B cell (primary cell): ENCODE results near the gene BCAN.

Source experiments
- CTCF ChIP-seq: fragments of 200-600 bp; IDR thresholded peaks from one replicate; pipeline ENCODE4 v1.8.0; 2022; ENCODE audit warnings: antibody characterized with exemption, mild to moderate bottlenecking
- EZH2 ChIP-seq: IDR thresholded peaks from 2 replicates; pipeline ENCODE4 v1.6.1; 2012; ENCODE audit warnings: borderline replicate concordance, low read depth, mild to moderate bottlenecking, moderate library complexity, low read length; ENCODE audit not compliant: insufficient read depth, poor library complexity, severe bottlenecking

GRCh38 chr1:156662800-156663055 is 20.8 kb downstream of the BCAN start:
- TF ChIP-seq CTCF, result no peak
- no peak for TF ChIP-seq EZH2
